ENCODE results near the gene OARD1.
A peak's percentile ranks its signal among the peaks of the same experiment; 100 is the strongest.
"Not testable (repeated sequence)": the region's sequence is repeated elsewhere in the genome, so short reads cannot be mapped to it uniquely, and the experiment has no call there.

The OARD1 gene, protein sequence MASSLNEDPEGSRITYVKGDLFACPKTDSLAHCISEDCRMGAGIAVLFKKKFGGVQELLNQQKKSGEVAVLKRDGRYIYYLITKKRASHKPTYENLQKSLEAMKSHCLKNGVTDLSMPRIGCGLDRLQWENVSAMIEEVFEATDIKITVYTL

GRCh38 chr6:41071923-41072835, at the start of gene OARD1:
TSS of gene OARD1 (minus strand) at chr6:41072356. CDS start at chr6:41071634, 722 bp downstream.
- DNase-seq (ENCODE audit: low spot score): peak; percentile 100

- DNase-seq (ENCODE audit: low spot score): no peak
These were observed 47.9 kb upstream of the OARD1 start for GRCh38 chr6:41120058-41120457.

- DNase-seq (ENCODE audit: low spot score): no peak
These were observed 47.4 kb upstream of the OARD1 start for GRCh38 chr6:41119508-41119907.

GRCh38 chr6:41115027-41115426, 42.9 kb upstream of the OARD1 start:
- DNase-seq (ENCODE audit: low spot score): not testable (repeated sequence)

- no peak for DNase-seq (ENCODE audit: low spot score)
These were observed 38.9 kb upstream of the OARD1 start for GRCh38 chr6:41111017-41111416.

DNA sequence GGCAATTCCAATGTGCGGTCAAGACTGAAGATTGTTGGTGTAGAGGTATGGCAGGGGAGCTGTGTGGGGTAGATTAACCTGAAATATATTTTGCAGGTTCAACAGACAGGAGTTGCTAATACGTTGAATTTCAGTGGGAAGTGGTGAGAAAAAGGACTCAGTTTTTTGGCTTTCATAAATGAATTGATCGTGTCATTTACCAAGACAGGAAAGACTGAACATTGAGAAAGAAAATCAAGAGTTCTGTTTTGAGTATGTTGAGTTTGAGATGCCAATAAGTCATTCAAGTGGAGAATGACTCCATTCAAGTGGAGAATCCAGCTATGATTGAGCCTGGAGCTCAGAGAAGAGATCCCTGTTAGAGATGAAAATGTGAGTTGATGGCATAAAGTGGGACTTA, 31.7 kb upstream of the OARD1 start:
- DNase-seq (ENCODE audit: low spot score): no peak

DNA sequence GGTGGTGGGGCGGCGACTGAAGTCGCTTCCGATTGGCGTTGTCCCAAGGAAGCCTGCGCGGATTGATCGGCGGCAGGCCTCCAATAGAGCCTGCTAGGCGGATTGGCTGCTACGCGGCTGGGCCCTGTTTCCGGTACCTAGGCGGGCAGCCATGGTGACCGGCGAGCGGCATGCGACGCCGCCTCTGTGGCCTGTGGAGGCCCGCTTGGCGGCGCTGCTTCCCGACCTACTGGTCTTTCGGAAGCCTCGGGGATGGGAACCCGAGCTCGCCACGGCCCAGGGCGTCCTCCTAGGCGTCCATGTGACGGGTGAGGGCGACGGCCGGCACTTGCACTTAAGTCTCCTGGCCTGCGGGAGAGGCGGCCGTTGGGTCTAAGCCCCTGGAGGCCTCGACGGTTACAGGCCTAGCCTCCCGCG, 28.7 kb upstream of the OARD1 start:
- no peak for DNase-seq (ENCODE audit: low spot score)

DNA sequence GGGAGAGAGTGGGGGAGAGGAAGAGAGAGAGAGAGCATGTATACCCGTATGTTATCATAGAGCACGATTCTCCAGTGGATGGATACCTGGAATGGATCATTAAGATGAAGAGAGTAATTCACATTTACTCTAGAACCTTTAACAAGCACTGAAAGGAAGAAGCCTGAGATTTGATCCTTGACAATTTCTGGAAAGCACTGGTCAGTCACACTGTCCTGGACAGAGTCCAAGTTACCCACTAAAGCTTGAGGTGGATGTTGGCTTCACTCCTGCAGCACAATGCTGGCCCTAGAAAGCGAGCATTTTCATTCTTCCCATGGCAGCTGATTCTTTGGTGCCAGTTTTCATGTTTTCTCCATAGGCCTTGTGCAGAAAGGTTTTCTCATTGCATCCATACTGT, 26.2 kb upstream of the OARD1 start:
- no peak for DNase-seq (ENCODE audit: low spot score)

- DNase-seq (ENCODE audit: low spot score): no peak
These were observed 25.4 kb upstream of the OARD1 start for GRCh38 chr6:41097467-41098090.

GRCh38 chr6:41093729-41094128, 21.6 kb upstream of the OARD1 start:
- DNase-seq (ENCODE audit: low spot score): no peak

- no peak for DNase-seq (ENCODE audit: low spot score)
These were observed 20.4 kb upstream of the OARD1 start for GRCh38 chr6:41092421-41093140.

- no peak for DNase-seq (ENCODE audit: low spot score)
These were observed 18.9 kb upstream of the OARD1 start for GRCh38 chr6:41090841-41091761.

- DNase-seq (ENCODE audit: low spot score): no peak
These were observed 16.3 kb upstream of the OARD1 start for GRCh38 chr6:41088451-41088850.

DNA sequence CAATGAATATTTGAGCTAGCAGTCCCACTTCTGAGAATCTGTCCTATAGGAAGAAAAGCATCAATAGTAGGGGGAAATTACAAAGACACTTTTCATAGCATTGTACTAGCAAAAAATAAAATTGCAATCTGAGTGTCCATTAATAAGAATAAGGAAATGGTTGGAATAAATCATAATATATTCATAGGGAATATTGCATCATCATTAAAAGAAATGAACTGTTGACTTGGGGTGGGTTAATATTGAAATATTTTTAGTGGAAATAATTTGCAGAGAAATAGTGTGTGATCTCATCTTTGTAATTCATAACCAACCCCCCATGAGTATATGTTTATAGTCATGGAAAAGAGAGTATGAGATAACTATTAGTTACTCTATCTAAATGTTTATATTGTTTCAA, 13.0 kb upstream of the OARD1 start:
- DNase-seq (ENCODE audit: low spot score): no peak

GRCh38 chr6:41083072-41083471, 10.9 kb upstream of the OARD1 start:
- no peak for DNase-seq (ENCODE audit: low spot score)

DNA sequence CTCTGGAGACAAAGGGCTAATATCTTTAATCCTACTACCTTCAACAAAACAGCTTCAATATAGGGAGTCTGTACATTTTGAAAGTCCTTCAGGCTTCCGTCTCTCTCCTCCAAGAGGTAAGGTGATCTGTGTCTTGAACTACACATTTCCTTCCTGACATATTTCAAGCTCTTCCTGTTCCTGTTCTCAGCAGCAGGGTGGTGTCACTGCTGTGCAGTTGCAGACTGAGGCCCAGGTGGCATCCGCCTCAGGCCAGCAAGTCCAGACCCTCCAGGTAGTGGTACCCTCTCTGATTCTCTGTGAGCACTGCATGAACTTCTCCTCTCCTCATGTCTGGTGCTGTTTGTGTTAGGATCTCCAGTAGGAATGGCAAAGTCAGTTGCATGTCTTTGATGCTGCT, 8.5 kb upstream of the OARD1 start:
- DNase-seq (ENCODE audit: low spot score): peak; percentile 38

DNA sequence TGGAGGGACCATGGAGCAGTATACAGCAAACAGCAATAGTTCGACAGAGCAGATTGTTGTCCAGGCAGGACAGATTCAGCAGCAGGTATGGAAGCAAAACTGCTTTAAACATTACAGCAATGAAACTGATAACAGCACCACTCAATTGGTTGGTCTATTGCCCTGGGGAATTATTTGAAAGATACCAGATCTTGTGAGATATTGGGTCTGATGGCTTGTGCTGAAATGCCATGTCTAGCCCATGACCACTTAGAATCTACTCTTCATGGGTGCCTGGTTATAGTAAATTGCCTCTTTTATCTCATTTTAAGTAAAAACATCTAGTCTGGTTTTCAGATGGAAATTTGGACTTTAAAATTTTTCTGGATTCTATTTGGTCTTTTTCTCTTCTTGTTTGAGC, 6.9 kb upstream of the OARD1 start:
- DNase-seq (ENCODE audit: low spot score): no peak

GRCh38 chr6:41078101-41078500, 5.9 kb upstream of the OARD1 start:
- no peak for DNase-seq (ENCODE audit: low spot score)

DNA sequence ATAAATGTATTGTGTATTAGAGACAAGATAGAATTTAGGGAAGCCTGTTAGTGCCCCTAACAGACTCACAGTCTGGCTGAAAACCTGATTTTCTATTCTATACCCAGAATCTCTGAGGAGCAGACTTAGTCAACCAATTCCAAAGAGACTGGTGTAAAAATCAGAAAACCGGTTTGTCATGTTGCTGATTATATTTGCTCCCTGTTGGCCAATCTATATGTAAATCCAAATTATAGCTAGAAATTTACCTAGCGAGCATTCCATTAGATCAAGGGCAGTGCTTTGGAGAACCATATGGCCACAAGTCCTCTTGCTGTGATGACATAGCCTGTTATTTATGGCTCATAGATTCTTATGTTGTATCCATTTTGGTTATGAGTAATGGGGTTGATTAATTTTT, 5.4 kb upstream of the OARD1 start:
- no peak for DNase-seq (ENCODE audit: low spot score)

DNA sequence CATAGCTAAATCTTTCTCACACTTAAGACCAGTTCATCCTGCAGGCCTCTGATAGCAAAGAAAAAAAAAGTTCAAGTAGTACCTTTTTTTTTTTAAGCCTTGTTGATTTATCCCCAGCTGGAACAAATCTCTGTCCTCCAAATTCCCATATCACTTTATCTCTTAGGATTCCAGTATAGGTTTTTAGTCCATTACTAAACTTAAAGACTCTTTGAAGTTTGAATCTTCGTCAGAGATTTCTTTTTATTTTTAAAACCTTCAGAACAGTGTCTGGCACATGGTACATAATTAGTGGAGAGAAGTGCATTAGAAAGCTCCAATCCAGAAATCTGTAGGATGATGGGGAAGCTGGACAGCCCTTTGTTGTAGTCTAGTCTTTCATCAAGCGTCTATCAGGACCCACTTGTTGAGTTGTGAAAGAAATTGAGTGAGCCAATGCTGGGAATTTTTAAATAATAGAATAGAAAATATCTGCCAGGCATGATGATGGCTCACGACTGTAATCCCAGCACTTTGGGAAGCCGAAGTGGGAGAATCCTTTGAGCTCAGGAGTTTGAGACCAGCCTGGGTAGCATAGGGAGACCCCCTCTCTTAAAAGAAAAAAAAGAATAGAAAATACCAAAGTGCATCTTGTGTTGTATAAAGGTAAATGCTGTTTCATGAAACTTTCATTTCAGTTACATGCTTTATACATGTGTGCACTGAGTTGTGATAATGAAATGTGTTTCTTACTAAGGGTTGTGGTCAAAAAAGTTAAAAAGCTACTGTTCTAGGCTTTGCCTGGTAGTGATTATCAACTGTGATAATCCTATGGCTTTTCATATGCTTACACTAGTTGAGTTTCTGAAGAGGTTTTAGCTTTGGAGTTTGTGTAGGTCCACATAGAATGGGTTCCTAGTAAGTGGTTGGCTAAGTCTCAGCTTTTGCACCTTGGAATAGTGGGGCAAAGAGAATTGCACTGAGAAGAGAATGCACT, 3.8 kb upstream of the OARD1 start:
- DNase-seq (ENCODE audit: low spot score): no peak
